GM12873 (cell line): ENCODE measurements around the gene RNF227.

Experiments used
- TF ChIP-seq, protein P1 (sequence below): IDR thresholded peaks from 2 replicates; pipeline ENCODE4 v1.5.1; 2012; ENCODE audit warnings: low read depth, mild to moderate bottlenecking, moderate library complexity, low read length, control low read depth; ENCODE audit not compliant: insufficient read depth; ENCODE audit errors: missing control alignments

Gene RNF227

DNA sequence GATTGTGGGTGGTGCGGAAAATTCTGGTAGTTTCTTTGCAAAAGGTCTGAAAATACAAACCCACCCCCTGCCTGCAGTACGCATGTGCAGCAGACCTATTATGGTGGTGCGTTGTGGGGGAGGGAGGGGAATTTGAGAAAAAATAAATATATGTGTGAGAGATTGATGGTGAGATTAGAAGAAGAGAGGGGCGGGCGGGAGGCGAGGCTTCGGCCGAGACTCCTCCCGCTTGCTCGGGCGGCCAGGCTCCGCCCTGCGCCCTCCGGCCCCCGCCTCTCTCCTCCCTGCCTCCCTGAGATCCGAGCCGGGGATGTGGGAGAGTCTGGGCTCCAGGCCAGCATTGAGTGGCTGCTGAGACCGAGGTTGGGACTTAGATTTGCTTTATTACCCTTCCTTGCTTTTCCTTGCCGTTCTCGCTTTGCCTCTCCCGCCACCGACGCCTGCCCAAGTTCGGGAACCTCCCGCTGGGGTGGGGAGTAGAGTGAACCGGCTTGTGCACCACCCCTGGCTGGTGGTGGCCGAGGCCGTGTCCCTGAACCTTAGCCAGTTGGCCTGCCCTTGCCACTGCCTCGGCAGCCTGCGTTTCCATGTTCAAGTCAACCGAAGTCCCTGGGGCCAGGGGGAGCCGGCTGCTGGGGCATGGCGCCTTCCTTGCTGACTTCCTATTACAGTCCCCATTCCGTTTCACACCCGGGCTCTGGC, 28.5 kb downstream of the RNF227 start:
- TF ChIP-seq, protein P1, sequence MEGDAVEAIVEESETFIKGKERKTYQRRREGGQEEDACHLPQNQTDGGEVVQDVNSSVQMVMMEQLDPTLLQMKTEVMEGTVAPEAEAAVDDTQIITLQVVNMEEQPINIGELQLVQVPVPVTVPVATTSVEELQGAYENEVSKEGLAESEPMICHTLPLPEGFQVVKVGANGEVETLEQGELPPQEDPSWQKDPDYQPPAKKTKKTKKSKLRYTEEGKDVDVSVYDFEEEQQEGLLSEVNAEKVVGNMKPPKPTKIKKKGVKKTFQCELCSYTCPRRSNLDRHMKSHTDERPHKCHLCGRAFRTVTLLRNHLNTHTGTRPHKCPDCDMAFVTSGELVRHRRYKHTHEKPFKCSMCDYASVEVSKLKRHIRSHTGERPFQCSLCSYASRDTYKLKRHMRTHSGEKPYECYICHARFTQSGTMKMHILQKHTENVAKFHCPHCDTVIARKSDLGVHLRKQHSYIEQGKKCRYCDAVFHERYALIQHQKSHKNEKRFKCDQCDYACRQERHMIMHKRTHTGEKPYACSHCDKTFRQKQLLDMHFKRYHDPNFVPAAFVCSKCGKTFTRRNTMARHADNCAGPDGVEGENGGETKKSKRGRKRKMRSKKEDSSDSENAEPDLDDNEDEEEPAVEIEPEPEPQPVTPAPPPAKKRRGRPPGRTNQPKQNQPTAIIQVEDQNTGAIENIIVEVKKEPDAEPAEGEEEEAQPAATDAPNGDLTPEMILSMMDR, result no peak

DNA sequence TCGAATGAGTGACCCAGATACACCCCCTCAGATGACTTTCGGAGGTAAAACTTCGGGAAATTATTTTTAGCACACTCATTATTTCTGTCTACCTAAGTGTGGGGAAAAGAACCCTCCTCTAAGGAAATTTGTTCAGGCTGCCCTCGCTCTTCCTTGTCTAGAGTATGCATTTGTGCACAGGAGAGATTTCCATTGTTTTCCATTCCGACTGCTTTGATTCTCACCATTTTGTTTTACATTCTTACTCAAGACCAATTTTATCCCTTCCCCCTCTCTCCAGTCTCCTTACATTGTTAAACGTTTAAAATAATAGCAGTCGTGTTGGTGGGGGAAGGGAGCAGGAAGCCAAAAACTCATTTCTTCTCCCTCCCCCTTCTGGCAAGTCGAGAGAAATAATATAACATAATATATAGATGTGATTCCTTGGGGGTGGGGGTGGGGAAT, 29.0 kb downstream of the RNF227 start:
- TF ChIP-seq, protein P1, result no peak

DNA sequence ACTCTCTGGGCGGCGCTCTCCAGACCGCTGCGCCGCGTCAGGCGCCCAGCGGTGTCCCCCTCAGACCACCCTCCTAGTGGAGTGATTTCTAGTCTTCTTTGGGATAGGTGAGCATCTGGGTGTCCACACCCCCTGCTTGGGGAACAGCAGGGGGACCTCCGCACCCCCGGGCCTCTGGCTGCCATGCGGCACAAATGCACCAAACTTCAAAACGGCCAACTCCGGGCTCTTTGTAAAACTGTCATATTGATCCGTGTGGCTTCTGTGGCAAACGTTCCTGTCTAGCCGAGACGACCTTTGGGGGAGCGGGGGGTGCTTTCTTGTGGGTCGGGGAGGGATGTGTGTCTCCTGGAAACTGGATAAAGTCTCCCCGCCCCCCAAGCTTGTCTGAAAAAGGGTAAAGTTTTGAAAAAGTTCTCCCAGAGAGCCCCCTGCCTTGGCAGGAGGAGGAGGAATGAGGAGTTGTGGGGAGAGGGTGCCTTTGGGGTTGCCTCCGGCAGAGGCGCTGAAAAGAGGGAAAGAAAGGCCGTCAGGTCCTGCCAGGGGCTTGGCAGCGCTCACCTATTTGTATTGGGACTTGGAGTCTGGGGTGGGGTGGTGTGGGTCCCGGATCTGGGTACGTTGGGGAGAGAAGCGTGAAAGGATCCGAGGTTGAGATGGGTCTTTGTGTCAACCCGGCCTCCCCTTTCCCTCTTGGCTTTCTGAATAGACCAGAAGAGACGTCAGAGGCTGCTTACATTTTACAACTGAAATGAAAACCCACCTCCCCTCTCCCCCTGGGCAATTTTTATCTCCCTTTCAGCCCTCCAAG, 29.7 kb downstream of the RNF227 start:
- TF ChIP-seq, protein P1, result no peak

DNA sequence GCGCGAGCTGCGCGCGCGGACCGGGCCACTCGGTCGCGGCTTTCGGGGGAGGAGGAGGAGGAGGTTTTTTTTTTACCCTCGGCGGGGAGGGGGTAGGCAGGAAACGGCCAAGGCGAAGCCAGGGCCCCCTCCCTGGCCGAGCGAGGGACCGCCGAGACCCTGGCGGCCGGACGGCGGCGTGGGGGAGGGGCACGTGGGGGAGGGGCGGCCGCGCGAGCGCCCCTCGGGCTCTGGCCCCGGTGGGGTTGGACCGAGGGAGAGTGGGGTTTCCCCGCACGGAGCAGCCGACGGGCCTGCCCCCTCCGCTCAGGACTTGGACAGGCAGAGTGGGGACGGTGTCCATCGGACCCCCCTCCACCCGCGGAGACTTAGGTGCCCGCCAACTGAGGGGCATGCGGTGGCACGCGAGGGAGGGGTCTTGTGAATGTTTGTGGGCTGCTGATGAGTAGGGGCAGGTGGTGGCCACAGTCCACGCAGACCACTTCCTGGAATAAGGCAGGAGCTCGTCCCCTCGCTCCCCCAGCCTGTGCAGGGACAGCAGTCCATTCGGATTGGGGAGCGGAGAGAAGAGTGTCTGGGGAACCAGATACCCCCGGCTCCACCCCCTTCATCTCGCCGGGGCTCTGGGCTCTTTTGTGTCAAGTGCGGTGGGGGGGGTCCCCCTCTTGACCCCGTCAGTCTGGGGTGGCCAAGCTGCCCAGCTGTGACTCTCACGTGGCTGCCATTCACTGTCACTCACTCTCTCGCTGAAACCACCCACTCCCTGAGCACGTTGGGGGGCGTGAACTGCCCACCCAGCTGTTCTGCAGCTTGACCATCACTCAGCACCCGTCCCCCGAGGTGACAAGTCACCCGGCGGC, 30.5 kb downstream of the RNF227 start:
- TF ChIP-seq, protein P1, result no peak

DNA sequence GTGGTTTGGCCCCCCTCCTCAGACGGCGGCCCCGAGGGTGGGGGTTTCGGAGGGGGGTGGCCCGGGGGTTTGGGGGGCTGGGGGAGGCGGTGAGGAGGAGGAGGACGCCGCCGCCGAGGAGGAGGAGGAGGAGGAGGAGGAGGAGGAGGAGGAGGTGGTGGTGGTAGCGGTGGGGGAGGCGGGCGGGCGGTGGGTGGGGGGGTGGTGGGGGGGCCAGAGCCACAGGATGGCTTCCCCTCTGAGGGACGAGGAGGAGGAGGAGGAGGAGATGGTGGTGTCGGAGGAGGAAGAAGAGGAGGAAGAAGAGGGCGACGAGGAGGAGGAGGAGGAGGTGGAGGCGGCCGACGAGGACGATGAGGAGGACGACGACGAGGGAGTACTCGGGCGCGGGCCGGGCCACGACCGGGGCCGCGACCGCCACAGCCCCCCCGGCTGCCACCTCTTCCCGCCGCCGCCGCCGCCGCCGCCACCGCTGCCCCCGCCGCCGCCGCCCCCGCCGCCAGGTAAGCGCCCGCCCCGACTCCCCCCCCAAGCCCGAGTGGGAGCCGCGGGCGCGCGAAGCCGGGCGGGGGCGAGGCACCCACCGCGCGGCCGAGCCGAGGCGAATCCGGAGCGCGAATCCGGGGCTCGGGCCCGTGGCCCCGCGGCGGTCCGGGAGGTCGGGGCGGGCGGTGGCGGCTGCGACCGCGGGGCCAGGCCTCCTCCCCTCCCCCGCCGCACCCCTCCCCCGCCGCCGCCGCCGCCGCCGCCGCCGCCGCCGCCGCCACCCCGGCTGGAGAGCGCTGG, 31.3 kb downstream of the RNF227 start:
- TF ChIP-seq, protein P1, result no peak

DNA sequence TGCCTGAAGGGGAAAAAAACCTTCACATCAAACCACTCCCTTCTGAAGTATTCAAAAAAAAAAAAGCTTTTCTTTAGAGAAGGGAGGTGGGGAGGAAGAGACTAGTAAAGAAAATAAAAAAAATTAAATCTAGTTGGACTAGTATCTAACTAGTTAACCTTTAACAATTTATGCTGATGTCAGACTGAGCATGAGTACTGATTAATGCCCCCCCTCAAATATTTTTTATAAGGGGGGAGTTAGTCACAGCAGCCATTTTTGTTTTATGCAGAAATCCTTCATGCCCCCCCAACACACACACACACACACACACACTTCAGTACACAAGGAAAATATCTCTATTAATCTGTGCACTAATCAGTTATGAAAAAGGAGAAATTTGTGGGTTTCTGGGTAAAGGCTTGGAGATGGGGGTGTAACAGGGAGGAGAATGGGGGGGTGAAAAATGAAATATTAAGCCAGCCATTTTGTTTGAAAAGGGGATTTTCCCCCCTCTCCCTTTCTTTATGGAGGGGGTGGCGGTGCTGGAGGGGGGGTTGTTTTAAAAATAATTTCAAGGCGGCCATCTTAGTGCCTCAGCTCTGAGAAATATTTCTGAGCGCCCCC, 32.2 kb downstream of the RNF227 start:
- TF ChIP-seq, protein P1, result no peak
